OCI-LY1 (cell line): ENCODE data around the gene RASGEF1C.

Experiments used
- H2AFZ ChIP-seq: fragments of 200-600 bp; sonication (generic), shearing (Covaris generic); 2 replicates; pipeline ENCODE4 v1.6.0; 2014; ENCODE audit warnings: antibody characterized with exemption, mild to moderate bottlenecking, low read length
- H3F3A ChIP-seq: fragments of 200-600 bp; sonication (generic), shearing (Covaris generic); 2 replicates; pipeline ENCODE4 v1.6.0; 2014; ENCODE audit warnings: mild to moderate bottlenecking, antibody characterized with exemption, low read length, moderate library complexity; ENCODE audit not compliant: insufficient read depth
- H3K27ac ChIP-seq: fragments of 200-600 bp; sonication (generic); 2 replicates; pipeline ENCODE4 v1.5.1; 2014; ENCODE audit warnings: low read length, mixed run types, mild to moderate bottlenecking, low read depth; ENCODE audit not compliant: poor library complexity, severe bottlenecking
- H3K27me3 ChIP-seq: fragments of 200-600 bp; sonication (generic); 2 replicates; pipeline ENCODE4 v1.6.0; 2014; ENCODE audit warnings: antibody characterized with exemption, mild to moderate bottlenecking, low read length, moderate library complexity; ENCODE audit not compliant: insufficient read depth
- H3K36me3 ChIP-seq: fragments of 200-600 bp; sonication (generic); 2 replicates; pipeline ENCODE4 v1.6.1; 2014; ENCODE audit warnings: mild to moderate bottlenecking, antibody characterized with exemption, low read length, moderate library complexity, mixed read lengths; ENCODE audit not compliant: insufficient read depth
- H3K4me1 ChIP-seq: fragments of 200-600 bp; sonication (generic); 2 replicates; pipeline ENCODE4 v1.5.1; 2014; ENCODE audit warnings: mild to moderate bottlenecking, low read length, moderate library complexity; ENCODE audit not compliant: insufficient read depth, severe bottlenecking
- H3K4me2 ChIP-seq: fragments of 200-600 bp; sonication (generic), shearing (Covaris generic); 2 replicates; pipeline ENCODE4 v1.6.1; 2014; ENCODE audit warnings: low read length
- H3K4me3 ChIP-seq: fragments of 200-600 bp; sonication (generic); 2 replicates; pipeline ENCODE4 v1.5.1; 2014; ENCODE audit warnings: low read length, low read depth, mild to moderate bottlenecking, mixed read lengths; ENCODE audit not compliant: poor library complexity, severe bottlenecking
- H3K79me2 ChIP-seq: fragments of 200-600 bp; shearing (Covaris generic); 2 replicates; pipeline ENCODE4 v1.6.1; 2016; ENCODE audit warnings: mixed run types, low read length, mixed read lengths; ENCODE audit not compliant: insufficient read depth
- H3K9ac ChIP-seq: fragments of 200-600 bp; sonication (generic), shearing (Covaris generic); 2 replicates; pipeline ENCODE4 v1.6.1; 2014; ENCODE audit warnings: mild to moderate bottlenecking, low read length, mixed read lengths
- H3K9me2 ChIP-seq: fragments of 200-600 bp; sonication (generic), shearing (Covaris generic); 2 replicates; pipeline ENCODE4 v1.6.1; 2014; ENCODE audit warnings: low read depth, mild to moderate bottlenecking, low read length, mixed read lengths
- H3K9me3 ChIP-seq: fragments of 200-600 bp; shearing (Covaris generic); 2 replicates; pipeline ENCODE4 v1.6.1; 2014; ENCODE audit warnings: low read length, mixed read lengths
- H4K20me1 ChIP-seq: fragments of 200-600 bp; sonication (generic), shearing (Covaris generic); 2 replicates; pipeline ENCODE4 v1.6.0; 2016; ENCODE audit warnings: mild to moderate bottlenecking, low read length; ENCODE audit not compliant: insufficient read depth
- EZH2 ChIP-seq: fragments of 200-600 bp; sonication (generic), shearing (Covaris generic); IDR thresholded peaks from 2 replicates; pipeline ENCODE4 v1.8.0; 2017; ENCODE audit warnings: borderline replicate concordance, mixed run types, mild to moderate bottlenecking, antibody characterized with exemption, low read length, moderate library complexity, mixed read lengths
- TF ChIP-seq, protein P1 (sequence below): fragments of 200-600 bp; sonication (generic), shearing (Covaris generic); IDR thresholded peaks from 2 replicates; pipeline ENCODE4 v1.5.1; 2017; ENCODE audit warnings: mild to moderate bottlenecking, antibody characterized with exemption, low read length, moderate library complexity, mixed read lengths

The RASGEF1C gene

DNA sequence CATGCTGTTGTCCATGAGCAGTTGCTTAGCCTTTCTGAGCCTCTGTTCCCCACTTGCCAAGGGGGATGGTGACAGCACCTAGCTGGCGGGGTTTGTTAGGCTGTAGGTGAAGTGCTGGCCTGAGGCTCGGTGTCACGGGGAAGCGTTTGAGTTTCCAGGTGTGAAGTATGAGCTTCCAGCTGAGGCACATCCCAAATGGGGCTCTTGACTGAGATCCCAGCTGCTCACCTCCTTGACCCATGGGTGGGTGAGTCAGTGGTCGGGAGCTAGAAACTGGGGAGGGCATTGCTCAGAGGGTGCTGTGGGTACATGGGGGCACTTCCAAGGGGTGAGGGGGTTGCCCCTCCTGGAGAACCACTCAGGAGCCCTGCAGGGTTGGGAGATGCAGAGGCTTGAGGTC, 111.1 kb downstream of the RASGEF1C start:
- no peak overlapping the region for H3K4me3 ChIP-seq
- TF ChIP-seq, protein P1, sequence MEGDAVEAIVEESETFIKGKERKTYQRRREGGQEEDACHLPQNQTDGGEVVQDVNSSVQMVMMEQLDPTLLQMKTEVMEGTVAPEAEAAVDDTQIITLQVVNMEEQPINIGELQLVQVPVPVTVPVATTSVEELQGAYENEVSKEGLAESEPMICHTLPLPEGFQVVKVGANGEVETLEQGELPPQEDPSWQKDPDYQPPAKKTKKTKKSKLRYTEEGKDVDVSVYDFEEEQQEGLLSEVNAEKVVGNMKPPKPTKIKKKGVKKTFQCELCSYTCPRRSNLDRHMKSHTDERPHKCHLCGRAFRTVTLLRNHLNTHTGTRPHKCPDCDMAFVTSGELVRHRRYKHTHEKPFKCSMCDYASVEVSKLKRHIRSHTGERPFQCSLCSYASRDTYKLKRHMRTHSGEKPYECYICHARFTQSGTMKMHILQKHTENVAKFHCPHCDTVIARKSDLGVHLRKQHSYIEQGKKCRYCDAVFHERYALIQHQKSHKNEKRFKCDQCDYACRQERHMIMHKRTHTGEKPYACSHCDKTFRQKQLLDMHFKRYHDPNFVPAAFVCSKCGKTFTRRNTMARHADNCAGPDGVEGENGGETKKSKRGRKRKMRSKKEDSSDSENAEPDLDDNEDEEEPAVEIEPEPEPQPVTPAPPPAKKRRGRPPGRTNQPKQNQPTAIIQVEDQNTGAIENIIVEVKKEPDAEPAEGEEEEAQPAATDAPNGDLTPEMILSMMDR, result no peak
- TF ChIP-seq EZH2, result no peak
- no peaks in the 10 kb centered on the region for H3K36me3 ChIP-seq
- H3K9ac ChIP-seq, result no peak overlapping the region
- H3K9me2 ChIP-seq, result no peaks in the 10 kb centered on the region
- H3K79me2 ChIP-seq, result no peaks in the 10 kb centered on the region
- no peaks in the 10 kb centered on the region for H4K20me1 ChIP-seq
- no peak overlapping the region for H3K4me2 ChIP-seq
- peaks cover 4% of the 10 kb centered on the region; the same call in 1 of the 2 replicates for H3K27me3 ChIP-seq
- no peaks in the 10 kb centered on the region for H3K4me1 ChIP-seq
- H3K9me3 ChIP-seq, result no peaks in the 10 kb centered on the region
- H3F3A ChIP-seq, result no peaks in the 10 kb centered on the region
- H3K27ac ChIP-seq, result no peak overlapping the region
- no peak overlapping the region for H2AFZ ChIP-seq

DNA sequence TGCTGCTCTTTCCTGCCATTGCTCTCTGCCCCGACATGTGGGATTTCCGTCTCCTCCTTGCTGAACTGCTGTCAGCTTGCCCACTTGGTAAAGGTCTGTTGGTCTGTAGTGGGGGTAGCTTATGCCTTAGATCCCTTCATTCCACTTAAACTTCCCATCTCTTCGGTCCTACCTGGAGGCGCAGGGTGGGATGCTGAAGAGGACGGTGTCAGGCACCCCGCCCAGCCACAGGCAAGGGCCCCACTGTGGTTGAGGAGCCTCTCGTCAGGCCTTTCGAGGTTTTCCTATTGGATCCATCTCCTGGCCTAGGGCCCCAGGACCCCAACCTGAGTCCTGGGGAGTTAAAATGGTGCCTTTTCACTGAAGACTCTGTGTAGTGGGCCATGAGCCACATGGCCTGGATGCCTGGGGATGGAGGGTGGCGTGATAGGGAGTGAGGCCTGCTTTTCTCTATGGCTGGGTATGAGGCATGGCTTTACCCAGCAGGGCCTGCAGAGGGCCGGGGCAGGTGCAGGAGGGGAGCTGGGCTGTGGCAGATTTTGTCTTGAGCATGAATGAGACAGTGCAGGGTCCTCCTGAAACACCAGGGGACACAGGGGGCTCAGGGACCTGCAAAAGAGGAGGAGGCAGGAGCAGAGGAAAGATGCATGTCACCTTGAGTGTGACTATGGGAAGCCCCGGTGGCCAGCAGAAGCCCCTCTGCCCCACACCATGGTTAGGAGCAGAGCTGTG, 111.7 kb downstream of the RASGEF1C start:
- Histone ChIP-seq H3K36me3 (no peaks in the 10 kb centered on the region), H3K27me3 (0 out of 2 replicates have a peak, but pooled peaks cover 4% of the 10 kb centered on the region), H3K4me2 (no peak overlapping the region), H3K4me3 (no peak overlapping the region), H3K79me2 (no peaks in the 10 kb centered on the region), H3K9me3 (no peaks in the 10 kb centered on the region), H3K9me2 (no peaks in the 10 kb centered on the region), H3K27ac (no peak overlapping the region), H3F3A (no peaks in the 10 kb centered on the region), H4K20me1 (no peaks in the 10 kb centered on the region), H3K9ac (no peak overlapping the region), H2AFZ (no peak overlapping the region), H3K4me1 (no peaks in the 10 kb centered on the region)
- TF ChIP-seq, protein P1, result no peak
- TF ChIP-seq EZH2, result no peak

DNA sequence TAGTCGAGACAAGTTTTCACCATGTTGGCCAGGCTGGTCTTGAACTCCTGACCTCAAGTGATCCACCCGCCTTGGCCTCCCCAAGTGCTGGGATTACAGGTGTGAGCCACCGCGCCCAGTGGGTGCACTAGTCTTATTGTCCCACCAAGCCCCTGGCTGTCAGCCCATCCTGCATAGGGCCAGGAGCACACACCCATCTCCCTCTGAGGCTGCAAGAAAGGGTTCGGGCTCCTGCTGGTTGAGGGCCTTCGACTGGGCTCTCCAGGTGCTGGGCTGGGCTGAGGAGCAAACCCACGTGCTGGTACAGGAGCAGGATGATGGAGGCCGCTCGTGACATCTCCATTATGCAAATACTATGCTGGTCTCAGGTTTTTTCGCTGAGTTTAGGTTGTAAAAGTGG, 112.4 kb downstream of the RASGEF1C start:
- H3K9me2 ChIP-seq, result no peaks in the 10 kb centered on the region
- no peaks in the 10 kb centered on the region for H3K36me3 ChIP-seq
- no peak overlapping the region for H3K27ac ChIP-seq
- H2AFZ ChIP-seq, result no peak overlapping the region
- no peaks in the 10 kb centered on the region for H3K9me3 ChIP-seq
- H3K4me3 ChIP-seq, result no peak overlapping the region
- H4K20me1 ChIP-seq, result no peaks in the 10 kb centered on the region
- H3K4me2 ChIP-seq, result no peak overlapping the region
- no peak overlapping the region for H3K9ac ChIP-seq
- TF ChIP-seq EZH2, result no peak
- TF ChIP-seq, protein P1, result no peak
- H3K79me2 ChIP-seq, result no peaks in the 10 kb centered on the region
- H3K27me3 ChIP-seq, result 0 out of 2 replicates have a peak, but pooled peaks cover 4% of the 10 kb centered on the region
- no peaks in the 10 kb centered on the region for H3F3A ChIP-seq
- no peaks in the 10 kb centered on the region for H3K4me1 ChIP-seq
